Measurements from ENCODE around the gene MACROD2. TPM values are rescaled to one million over a fixed set of nuclear protein-coding genes. Genes with fewer than 3 reads are reported as not detected.

The MACROD2 gene
- polyA plus RNA-seq, 2 of the 4 experiments (the other 2 are of a cell fraction): 0.96 to 1.3 TPM

DNA sequence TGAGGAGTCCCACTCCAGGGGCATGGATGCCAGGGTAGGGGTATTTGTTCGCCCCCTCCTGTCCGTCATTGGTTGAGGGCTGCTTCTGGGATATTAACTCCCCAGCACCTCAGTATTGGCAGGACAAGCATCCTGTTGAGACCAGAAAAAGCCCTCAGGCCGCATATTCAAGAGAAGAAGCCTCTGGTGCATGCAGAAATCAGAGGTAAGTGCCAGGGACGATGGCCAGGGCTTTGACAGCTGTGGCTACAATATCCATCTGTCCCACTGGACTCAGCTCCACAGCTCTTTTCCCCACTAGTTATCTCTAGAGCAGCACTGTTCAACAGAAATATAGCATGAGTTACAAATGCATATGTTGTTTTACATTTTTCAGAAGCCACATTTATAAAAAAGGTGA is 1926.6 kb downstream of the MACROD2 start:
- ATAC-seq: no peak
- Histone ChIP-seq H3K4me1 (no peaks in the 10 kb centered on the region), H3K4me3 (no peak overlapping the region), H3K9me3 (0 out of 3 replicates have a peak, but pooled peaks cover 3% of the 10 kb centered on the region), H3K4me2 (no peak overlapping the region), H3K27ac (no peak overlapping the region)
- CTCF ChIA-PET: interaction anchor here (1.0 kb wide), 1 partner anchor 882 kb away, joined by 3 read pairs; no protein-coding TSS in a partner anchor
- TF ChIP-seq SMC3 (IDR thresholded peaks at IDR 0.05) (no peak), SREBF2 (IDR thresholded peaks at IDR 0.05) (no peak), RARB (CRISPR knock-in tag; IDR thresholded peaks at IDR 0.05) (no peak), RCOR1 (IDR thresholded peaks at IDR 0.05; ENCODE audit: low read depth, low read length) (no peak), HEYL (CRISPR knock-in tag; IDR thresholded peaks at IDR 0.05) (no peak)
- TF ChIP-seq, protein P1, sequence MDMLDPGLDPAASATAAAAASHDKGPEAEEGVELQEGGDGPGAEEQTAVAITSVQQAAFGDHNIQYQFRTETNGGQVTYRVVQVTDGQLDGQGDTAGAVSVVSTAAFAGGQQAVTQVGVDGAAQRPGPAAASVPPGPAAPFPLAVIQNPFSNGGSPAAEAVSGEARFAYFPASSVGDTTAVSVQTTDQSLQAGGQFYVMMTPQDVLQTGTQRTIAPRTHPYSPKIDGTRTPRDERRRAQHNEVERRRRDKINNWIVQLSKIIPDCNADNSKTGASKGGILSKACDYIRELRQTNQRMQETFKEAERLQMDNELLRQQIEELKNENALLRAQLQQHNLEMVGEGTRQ (IDR thresholded peaks at IDR 0.05): no peak
- TF ChIP-seq, protein P2, sequence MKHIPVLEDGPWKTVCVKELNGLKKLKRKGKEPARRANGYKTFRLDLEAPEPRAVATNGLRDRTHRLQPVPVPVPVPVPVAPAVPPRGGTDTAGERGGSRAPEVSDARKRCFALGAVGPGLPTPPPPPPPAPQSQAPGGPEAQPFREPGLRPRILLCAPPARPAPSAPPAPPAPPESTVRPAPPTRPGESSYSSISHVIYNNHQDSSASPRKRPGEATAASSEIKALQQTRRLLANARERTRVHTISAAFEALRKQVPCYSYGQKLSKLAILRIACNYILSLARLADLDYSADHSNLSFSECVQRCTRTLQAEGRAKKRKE (CRISPR knock-in tag; IDR thresholded peaks at IDR 0.05; ENCODE audit: low read depth): no peak
- WGBS (ENCODE audit: missing lambda C conversion rate): 16% methylated on average over 4 of the region's 4 CpGs
- no peak for FAIRE-seq
- POLR2A ChIA-PET: no interaction called here
- DNase-seq (ENCODE audit: low read depth in 1 of 2, low spot score in 1 of 2): no peak

DNA sequence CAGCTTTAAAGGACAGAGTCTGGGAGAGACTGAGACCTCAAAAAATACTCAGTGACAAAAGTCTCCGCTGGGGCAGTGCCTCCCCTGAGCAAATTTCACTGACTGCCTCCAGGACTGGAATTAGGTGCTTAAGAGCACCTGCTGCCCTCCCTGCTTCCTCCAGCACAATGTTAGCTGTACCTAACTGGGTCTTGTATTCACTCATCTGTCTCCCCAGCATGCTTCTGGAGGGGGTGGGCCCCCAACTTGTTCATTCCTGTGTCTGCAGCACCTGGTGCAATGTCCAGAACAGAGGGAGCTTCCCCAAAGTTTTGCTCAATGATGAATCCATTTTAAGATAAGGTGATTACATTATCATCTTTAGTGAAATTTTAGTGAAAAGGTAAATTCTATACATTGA is 1927.2 kb downstream of the MACROD2 start:
- ATAC-seq (no peak), DNase-seq (ENCODE audit: low read depth in 1 of 2, low spot score in 1 of 2) (no peak), FAIRE-seq (no peak)
- Histone ChIP-seq H3K27ac (no peak overlapping the region), H3K9me3 (0 out of 3 replicates have a peak, but pooled peaks cover 3% of the 10 kb centered on the region), H3K4me2 (no peak overlapping the region), H3K4me3 (no peak overlapping the region), H3K4me1 (no peaks in the 10 kb centered on the region)
- TF ChIP-seq CBX8 (IDR thresholded peaks at IDR 0.05) (no peak), ZSCAN20 (CRISPR knock-in tag; IDR thresholded peaks at IDR 0.05) (no peak), NFE2L2 (conservative IDR thresholded peaks at IDR 0.05; ENCODE audit: low read length) (no peak)
- CTCF ChIA-PET: interaction anchor here (1.0 kb wide), 1 partner anchor 881 kb away, joined by 3 read pairs; no protein-coding TSS in a partner anchor
- POLR2A ChIA-PET: no interaction called here
- 13% methylated on average over 1 of the region's 1 CpG for WGBS (ENCODE audit: missing lambda C conversion rate)

DNA sequence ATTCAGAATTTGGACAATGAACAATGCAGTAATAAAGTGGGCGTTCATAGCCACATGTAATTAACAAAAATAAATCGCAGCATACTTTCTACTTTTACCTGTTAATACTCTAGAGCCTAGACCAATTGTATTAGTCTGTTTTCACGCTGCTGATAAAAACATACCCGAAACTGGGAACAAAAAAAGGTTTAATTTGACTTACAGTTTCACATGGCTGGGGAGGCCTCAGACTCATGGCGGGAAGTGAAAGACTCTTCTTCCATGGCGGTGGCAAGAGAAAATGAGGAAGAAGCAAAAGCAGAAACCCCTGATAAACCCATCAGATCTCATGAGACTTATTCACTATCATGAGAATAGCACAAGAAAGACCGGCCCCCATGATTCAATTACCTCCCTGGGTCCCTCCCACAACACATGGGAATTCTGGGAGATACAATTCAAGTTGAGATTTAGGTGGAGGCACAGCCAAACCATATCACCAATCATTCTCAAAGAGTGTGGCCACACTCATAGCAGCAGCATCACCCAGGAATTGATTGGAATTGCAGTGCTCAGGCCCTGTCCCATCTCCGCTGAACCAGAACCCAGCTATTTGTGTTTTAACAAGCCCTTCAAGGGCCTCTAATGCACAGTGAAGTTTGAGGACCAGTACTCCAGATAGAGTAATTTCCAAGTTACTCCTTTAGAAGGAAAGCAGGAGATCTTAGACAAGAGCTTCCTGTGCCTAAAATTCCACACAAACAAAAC is 1927.9 kb downstream of the MACROD2 start:
- DNase-seq (ENCODE audit: low read depth in 1 of 2, low spot score in 1 of 2) (no peak), FAIRE-seq (no peak), ATAC-seq (no peak)
- POLR2A ChIA-PET: no interaction called here
- H3K4me1 ChIP-seq: no peaks in the 10 kb centered on the region
- H3K4me3 ChIP-seq: no peak overlapping the region
- CTCF ChIA-PET: no interaction called here
- no peak overlapping the region for H3K4me2 ChIP-seq
- H3K27ac ChIP-seq: no peak overlapping the region
- 0 out of 3 replicates have a peak, but pooled peaks cover 3% of the 10 kb centered on the region for H3K9me3 ChIP-seq
- WGBS (ENCODE audit: missing lambda C conversion rate): 39% methylated on average over 8 of the region's 8 CpGs
- TF ChIP-seq CHD2 (IDR thresholded peaks at IDR 0.05; ENCODE audit: low read length, partially characterized antibody) (no peak), FOXS1 (CRISPR knock-in tag; IDR thresholded peaks at IDR 0.05) (no peak), KDM1A (IDR thresholded peaks at IDR 0.05; ENCODE audit: low read depth) (no peak), RFX5 (IDR thresholded peaks at IDR 0.05) (no peak), CTCF (IDR thresholded peaks at IDR 0.05) (no peak), TFCP2L1 (CRISPR knock-in tag; IDR thresholded peaks at IDR 0.05) (no peak), RNF2 (IDR thresholded peaks at IDR 0.05; ENCODE audit: borderline replicate concordance, low read depth) (no peak), HOXB5 (CRISPR knock-in tag; IDR thresholded peaks at IDR 0.05) (no peak), HEYL (CRISPR knock-in tag; IDR thresholded peaks at IDR 0.05) (no peak), FOSB (CRISPR knock-in tag; IDR thresholded peaks at IDR 0.05) (no peak), KDM5A (IDR thresholded peaks at IDR 0.05) (no peak)
- TF ChIP-seq, protein P3, sequence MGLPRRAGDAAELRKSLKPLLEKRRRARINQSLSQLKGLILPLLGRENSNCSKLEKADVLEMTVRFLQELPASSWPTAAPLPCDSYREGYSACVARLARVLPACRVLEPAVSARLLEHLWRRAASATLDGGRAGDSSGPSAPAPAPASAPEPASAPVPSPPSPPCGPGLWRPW (IDR thresholded peaks at IDR 0.05): no peak

Measured in A549 (cell line).